Esophagus squamous epithelium (tissue), 4 donors: ENCODE measurements around the gene ENDOG.
"Not testable (repeated sequence)": the region's sequence is repeated elsewhere in the genome, so short reads cannot be mapped to it uniquely, and the experiment has no call there.

Experiments
- POLR2A ChIP-seq, 4 donors: fragments of 450-650 bp; IDR thresholded peaks; one replicate each; pipeline ENCODE4 v1.6.1; 2017; ENCODE audit warnings: antibody characterized with exemption in 4 of 4, mild to moderate bottlenecking in 4 of 4, moderate library complexity in 3 of 4
- TF ChIP-seq, protein P1 (sequence below), 6 experiments: fragments of 450-650 bp in 4 of 6; fragments of 200-600 bp in 2 of 6; sonication (generic) in 2 of 6; IDR thresholded peaks; one replicate each; pipeline ENCODE4 v1.5.1; 2016 to 2019; ENCODE audit warnings: antibody characterized with exemption in 6 of 6, mild to moderate bottlenecking in 4 of 6, moderate library complexity in 4 of 6

DNA sequence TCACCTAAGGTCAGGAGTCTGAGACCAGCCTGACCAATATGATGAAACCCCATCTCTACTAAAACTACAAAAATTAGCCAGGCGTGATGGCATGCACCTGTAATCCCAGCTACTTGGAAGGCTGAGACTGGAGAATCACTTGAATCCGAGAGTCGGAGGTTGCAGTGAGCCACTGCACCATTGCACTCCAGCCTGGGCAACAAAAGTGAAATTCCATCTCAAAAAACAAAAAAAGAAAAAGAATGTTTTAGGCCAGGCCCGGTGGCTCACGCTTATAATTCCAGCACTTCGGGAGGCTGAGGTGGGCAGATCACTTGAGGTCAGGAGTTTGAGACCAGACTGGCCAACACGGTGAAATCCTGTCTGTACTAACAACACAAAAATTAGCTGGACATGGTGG, 40.2 kb downstream of the ENDOG start:
- TF ChIP-seq, protein P1, sequence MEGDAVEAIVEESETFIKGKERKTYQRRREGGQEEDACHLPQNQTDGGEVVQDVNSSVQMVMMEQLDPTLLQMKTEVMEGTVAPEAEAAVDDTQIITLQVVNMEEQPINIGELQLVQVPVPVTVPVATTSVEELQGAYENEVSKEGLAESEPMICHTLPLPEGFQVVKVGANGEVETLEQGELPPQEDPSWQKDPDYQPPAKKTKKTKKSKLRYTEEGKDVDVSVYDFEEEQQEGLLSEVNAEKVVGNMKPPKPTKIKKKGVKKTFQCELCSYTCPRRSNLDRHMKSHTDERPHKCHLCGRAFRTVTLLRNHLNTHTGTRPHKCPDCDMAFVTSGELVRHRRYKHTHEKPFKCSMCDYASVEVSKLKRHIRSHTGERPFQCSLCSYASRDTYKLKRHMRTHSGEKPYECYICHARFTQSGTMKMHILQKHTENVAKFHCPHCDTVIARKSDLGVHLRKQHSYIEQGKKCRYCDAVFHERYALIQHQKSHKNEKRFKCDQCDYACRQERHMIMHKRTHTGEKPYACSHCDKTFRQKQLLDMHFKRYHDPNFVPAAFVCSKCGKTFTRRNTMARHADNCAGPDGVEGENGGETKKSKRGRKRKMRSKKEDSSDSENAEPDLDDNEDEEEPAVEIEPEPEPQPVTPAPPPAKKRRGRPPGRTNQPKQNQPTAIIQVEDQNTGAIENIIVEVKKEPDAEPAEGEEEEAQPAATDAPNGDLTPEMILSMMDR (IDR thresholded peaks at IDR 0.05): not testable (repeated sequence)
- TF ChIP-seq POLR2A (IDR thresholded peaks at IDR 0.05): not testable (repeated sequence)
